NCI-H2081 (cell line): ENCODE measurements around the gene RGL1.
"Not testable (repeated sequence)": the region's sequence is repeated elsewhere in the genome, so short reads cannot be mapped to it uniquely, and the experiment has no call there.

Experiments
- DNase-seq, 2 experiments: peaks; one replicate each; lab custom pipeline; 2025; lab: John Stamatoyannopoulos, UW

The RGL1 gene

GRCh38 chr1:183785921-183786320 lies 19.0 kb upstream of the RGL1 start:
- DNase-seq, result not testable (repeated sequence)

GRCh38 chr1:183787704-183788103 lies 17.2 kb upstream of the RGL1 start:
- no peak for DNase-seq

- DNase-seq, result no peak
These were observed 13.6 kb upstream of the RGL1 start for GRCh38 chr1:183791319-183791718.

- DNase-seq, result no peak
These were observed 12.6 kb upstream of the RGL1 start for GRCh38 chr1:183792300-183792699.

GRCh38 chr1:183794088-183794487 lies 10.8 kb upstream of the RGL1 start:
- no peak for DNase-seq

- no peak for DNase-seq
These were observed 4.5 kb upstream of the RGL1 start for GRCh38 chr1:183800449-183800848.

- no peak for DNase-seq
These were observed 3.3 kb upstream of the RGL1 start for GRCh38 chr1:183801649-183802048.

GRCh38 chr1:183804387-183804786 lies 533 bp upstream of the RGL1 start:
- peak; percentile 16 to 26 for DNase-seq

GRCh38 chr1:183806125-183806524 lies 1.2 kb downstream of the RGL1 start:
- no peak for DNase-seq

- DNase-seq, result no peak
These were observed 1.8 kb downstream of the RGL1 start for GRCh38 chr1:183806675-183807074.

GRCh38 chr1:183807549-183808168 lies 2.7 kb downstream of the RGL1 start:
- DNase-seq, result no peak

GRCh38 chr1:183808296-183809027 lies 3.5 kb downstream of the RGL1 start:
- no peak for DNase-seq

- DNase-seq, result no peak
These were observed 5.2 kb downstream of the RGL1 start for GRCh38 chr1:183810121-183810520.

GRCh38 chr1:183810756-183811544 lies 6.0 kb downstream of the RGL1 start:
- no peak for DNase-seq

- DNase-seq, result no peak
These were observed 7.2 kb downstream of the RGL1 start for GRCh38 chr1:183812128-183812527.

GRCh38 chr1:183812686-183813569 lies 8.0 kb downstream of the RGL1 start:
- no peak for DNase-seq

GRCh38 chr1:183814121-183814681 lies 9.3 kb downstream of the RGL1 start:
- DNase-seq, result no peak

- no peak for DNase-seq
These were observed 11.2 kb downstream of the RGL1 start for GRCh38 chr1:183816110-183816509.

- no peak for DNase-seq
These were observed 12.8 kb downstream of the RGL1 start for GRCh38 chr1:183817576-183818288.

- no peak for DNase-seq
These were observed 14.1 kb downstream of the RGL1 start for GRCh38 chr1:183819059-183819458.

GRCh38 chr1:183821309-183821888 lies 16.5 kb downstream of the RGL1 start:
- DNase-seq, result no peak
